Right lobe of liver (tissue), 6 donors: ENCODE measurements around the gene NAA30. TPM values are rescaled to one million over a fixed set of nuclear protein-coding genes. Genes with fewer than 3 reads are reported as not detected.

Experiments used
- ATAC-seq, 4 donors: fragments of 200-7000 bp; cut with Tn5 transposase; one replicate each; pipeline ENCODE4 v1.9.1; 2020; ENCODE audit warnings: mild to moderate bottlenecking in 4 of 4, moderate library complexity in 4 of 4
- DNase-seq, 3 donors: peaks; one replicate each; pipeline ENCODE4 v3.0.0-alpha.2; 2020
- H3K27ac ChIP-seq, 3 donors: fragments of 200-600 bp; one replicate each; pipeline ENCODE4 v1.8.0; 2022
- H3K27me3 ChIP-seq, 2 donors: fragments of 200-600 bp; one replicate each; pipeline ENCODE4 v1.8.0; 2022
- H3K36me3 ChIP-seq, 4 donors: fragments of 200-600 bp; sonication (generic) in 1 of 4; one replicate each; pipeline versions ENCODE4 v1.5.1 to v1.8.0; 2017 to 2022; ENCODE audit warnings: control low read depth in 1 of 4
- H3K4me1 ChIP-seq, 4 donors: fragments of 200-600 bp; sonication (generic) in 1 of 4; one replicate each; pipeline versions ENCODE4 v1.5.1 to v1.8.0; 2017 to 2022; ENCODE audit warnings: control low read depth in 1 of 4
- H3K4me3 ChIP-seq, 3 donors: fragments of 200-600 bp; one replicate each; pipeline ENCODE4 v1.8.0; 2022
- H3K9me3 ChIP-seq, 4 donors: fragments of 200-600 bp; sonication (generic) in 1 of 4; one replicate each; pipeline versions ENCODE4 v1.5.1 to v1.8.0; 2017 to 2022; ENCODE audit warnings: control low read depth in 1 of 4
- CTCF ChIP-seq, 4 donors: fragments of 200-600 bp in 3 of 4; fragments of 450-650 bp in 1 of 4; IDR thresholded peaks; one replicate each; pipeline versions ENCODE4 v1.5.1 to v1.8.0; 2016 to 2022; ENCODE audit warnings: antibody characterized with exemption in 4 of 4, mild to moderate bottlenecking in 2 of 4
- POLR2A ChIP-seq: fragments of 450-650 bp; IDR thresholded peaks from one replicate; pipeline ENCODE4 v1.6.1; 2017; ENCODE audit warnings: antibody characterized with exemption, mild to moderate bottlenecking
- WGBS: methylation state at CpG from one replicate; pipeline ENCODE4 v1.1.6; 2018; ENCODE audit warnings: low coverage, low lambda C conversion rate; ENCODE audit not compliant: insufficient coverage; ENCODE audit errors: missing lambda C conversion rate; 5-methylcytosine and 5-hydroxymethylcytosine counted together
- intact Hi-C, 2 donors: fragments of 100-400 bp; cut with DNase I; formaldehyde crosslinking; loops; one replicate each; pipeline versions ENCODE4 v1.11.2 to v1.14.1; 2022
- total RNA-seq, 6 experiments: library from RNA; depleted of rRNA in 2 of 6; stranded (reverse); fragments of >200 nt in 2 of 6; fragmentation: NEBNext Ultra II Directional in 3 of 6; extraction: Animal tissue kit (Norgen Biotek cat#: 25700) in 3 of 6; gene quantifications; one replicate each; pipeline versions ENCODE4 v1.1.0 to v1.2.4, GENCODE V29; 2016 to 2023
- donor health status: DM: no; HTN: yes; CAD: no.
- donor health status: DM: no; HTN: no; CAD: no.
- donor health status: DM: no; HTN: no; CAD: no.
- donor health status: DM: no; HTN: yes; CAD: no.
- donor health status: DM: no; HTN: yes; CAD: no.

The NAA30 gene
- total RNA-seq, 6 experiments from 2014 or later = 10.5 to 17.1 (median 13.5) TPM

DNA sequence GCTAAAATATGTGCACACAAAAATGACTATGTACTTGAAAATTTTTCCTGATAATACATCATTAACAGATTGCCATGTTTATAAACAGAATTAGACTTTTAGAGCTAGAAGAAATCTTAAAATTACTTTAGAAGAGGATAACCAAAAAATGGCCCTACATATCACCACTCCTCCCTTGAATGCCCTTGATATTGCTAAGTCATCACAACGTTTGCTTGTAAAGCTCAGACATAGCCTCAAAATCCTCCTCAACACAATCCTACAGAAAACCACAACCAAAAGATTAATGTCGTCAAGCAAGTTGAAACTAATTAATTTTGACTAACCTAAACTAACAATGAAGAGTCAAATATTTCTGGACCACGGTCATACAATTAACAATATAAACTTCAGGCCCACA is 19.4 kb upstream of the NAA30 start:
- DNase-seq (no peak), ATAC-seq (no peak)
- no peak for TF ChIP-seq CTCF (IDR thresholded peaks at IDR 0.05)
- TF ChIP-seq POLR2A = no peak
- Histone ChIP-seq H3K27ac (no peak overlapping the region), H3K4me3 (no peak overlapping the region), H3K36me3 (no peaks in the 10 kb centered on the region), H3K27me3 (no peaks in the 10 kb centered on the region), H3K9me3 (no peaks in the 10 kb centered on the region), H3K4me1 (no peaks in the 10 kb centered on the region)
- intact Hi-C loops = no loop called here
- WGBS = 35% methylated on average over 3 of the region's 3 CpGs

DNA sequence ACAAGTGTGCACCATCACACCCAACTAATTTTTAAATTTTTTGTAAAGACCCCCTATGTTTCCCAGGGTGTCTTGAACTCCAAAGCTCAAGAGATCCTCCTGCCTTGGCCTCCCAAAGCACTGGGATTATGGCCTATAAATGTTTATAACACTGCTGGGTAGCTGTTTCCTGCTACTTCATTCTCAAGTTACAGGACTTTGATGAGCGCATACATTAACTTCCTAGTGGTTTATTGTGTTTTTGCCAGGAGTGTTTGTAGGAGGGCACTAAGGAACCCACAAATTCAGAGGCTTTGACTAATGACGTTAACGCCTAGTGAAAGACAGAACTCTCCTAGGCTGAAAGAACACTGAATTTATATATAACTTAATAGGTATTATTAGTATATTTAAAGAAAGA is 15.2 kb upstream of the NAA30 start:
- ATAC-seq (no peak), DNase-seq (no peak)
- no peak overlapping the region for H3K27ac ChIP-seq
- no peak overlapping the region for H3K4me3 ChIP-seq
- H3K27me3 ChIP-seq = no peaks in the 10 kb centered on the region
- no peaks in the 10 kb centered on the region for H3K36me3 ChIP-seq
- 76% methylated on average over 3 of the region's 3 CpGs for WGBS
- TF ChIP-seq POLR2A (no peak), CTCF (IDR thresholded peaks at IDR 0.05) (no peak)
- no peaks in the 10 kb centered on the region for H3K4me1 ChIP-seq
- intact Hi-C loops = no loop called here
- H3K9me3 ChIP-seq = no peaks in the 10 kb centered on the region

DNA sequence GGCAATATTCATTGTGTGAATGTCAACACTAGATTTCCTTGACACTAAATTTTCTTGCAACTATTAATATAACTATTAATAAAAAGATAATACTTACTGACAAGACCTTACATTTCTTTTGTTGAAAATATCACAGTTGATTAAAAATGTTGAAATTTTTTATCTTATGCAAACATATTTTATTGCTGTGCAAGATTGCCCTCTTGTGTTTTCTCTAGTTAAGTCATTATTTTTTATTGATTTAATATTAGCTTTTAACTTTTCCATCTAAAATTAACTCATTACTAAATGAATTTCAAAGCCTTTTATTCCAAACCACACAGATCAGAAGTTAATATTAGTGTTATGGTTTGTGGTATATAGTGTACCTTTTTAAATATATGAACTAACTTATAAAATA is 11.7 kb upstream of the NAA30 start:
- Histone ChIP-seq H3K9me3 (no peaks in the 10 kb centered on the region), H3K36me3 (no peaks in the 10 kb centered on the region), H3K4me3 (no peak overlapping the region), H3K4me1 (no peaks in the 10 kb centered on the region), H3K27me3 (no peaks in the 10 kb centered on the region), H3K27ac (no peak overlapping the region)
- TF ChIP-seq CTCF (IDR thresholded peaks at IDR 0.05) (peak in 2 of 4 donors; percentile 16 to 20), POLR2A (no peak)
- DNase-seq = no peak
- no peak for ATAC-seq
- intact Hi-C loops = no loop called here

DNA sequence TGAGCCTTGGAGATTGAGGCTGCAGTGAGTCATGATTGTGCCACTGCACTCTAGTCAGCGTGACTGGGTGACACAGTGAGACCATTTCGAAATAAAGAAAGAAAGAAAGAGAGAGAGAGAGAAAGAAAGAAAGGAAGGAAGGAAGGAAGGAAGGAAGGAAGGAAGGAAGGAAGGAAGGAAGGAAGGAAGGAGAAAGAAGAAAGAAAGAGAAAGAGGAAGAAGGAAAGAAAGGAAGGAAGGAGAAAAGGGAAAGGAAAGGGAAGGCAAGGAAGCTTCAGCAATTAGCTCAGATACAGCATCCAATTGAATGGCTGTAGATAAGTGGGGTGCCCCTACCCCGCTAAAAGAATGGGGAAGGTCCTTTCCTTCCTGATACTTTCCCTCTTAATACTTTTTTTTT is 9.5 kb upstream of the NAA30 start:
- Histone ChIP-seq H3K27ac (no peak overlapping the region), H3K27me3 (no peaks in the 10 kb centered on the region), H3K9me3 (no peaks in the 10 kb centered on the region), H3K36me3 (no peaks in the 10 kb centered on the region), H3K4me3 (no peak overlapping the region), H3K4me1 (no peaks in the 10 kb centered on the region)
- DNase-seq (no peak), ATAC-seq (no peak)
- 69% methylated on average over 3 of the region's 3 CpGs for WGBS
- no peak for TF ChIP-seq CTCF (IDR thresholded peaks at IDR 0.05)
- TF ChIP-seq POLR2A = no peak
- intact Hi-C loops = no loop called here

DNA sequence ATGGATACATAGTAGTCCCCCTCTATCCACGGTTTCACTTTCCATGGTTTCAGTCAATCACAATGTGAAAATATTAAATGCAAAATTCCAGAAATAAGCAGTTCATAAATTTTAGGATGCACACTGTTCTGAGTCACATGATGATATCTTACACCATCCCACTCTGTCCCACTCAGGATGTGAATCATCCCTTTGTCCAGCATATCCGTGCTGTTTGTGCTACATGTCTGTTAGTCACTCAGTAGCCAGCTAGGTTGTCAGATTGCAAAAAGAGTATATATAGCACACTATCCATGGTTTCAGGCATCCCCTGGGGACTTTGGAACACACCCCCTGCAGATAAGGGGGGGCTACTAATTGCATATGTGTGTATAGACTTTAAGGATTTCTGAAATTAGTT is 8.1 kb upstream of the NAA30 start:
- intact Hi-C loops = no loop called here
- peak in 3 of 4 donors; percentile 17 to 77 (median 73) for ATAC-seq
- DNase-seq = no peak
- Histone ChIP-seq H3K4me1 (no peaks in the 10 kb centered on the region), H3K36me3 (no peaks in the 10 kb centered on the region), H3K4me3 (no peak overlapping the region), H3K27me3 (no peaks in the 10 kb centered on the region), H3K27ac (no peak overlapping the region), H3K9me3 (no peaks in the 10 kb centered on the region)
- WGBS = 60% methylated on average over 2 of the region's 2 CpGs
- TF ChIP-seq POLR2A (no peak), CTCF (IDR thresholded peaks at IDR 0.05) (no peak)
